Fibroblast of lung (primary cell): ENCODE data around the gene CMIP.

ENCODE experiments used
- CTCF ChIP-seq, 2 donors: IDR thresholded peaks in 1 of 2; conservative IDR thresholded peaks in 1 of 2; 1 replicate in 1 of 2; 2 replicates in 1 of 2; pipeline ENCODE4 v1.5.1; 2011 to 2012; ENCODE audit warnings: low read length in 2 of 2, control low read depth in 1 of 2, inconsistent platforms in 1 of 2, low read depth in 1 of 2, mild to moderate bottlenecking in 1 of 2
- EZH2 ChIP-seq: IDR thresholded peaks from 2 replicates; pipeline ENCODE4 v1.5.1; 2012; ENCODE audit warnings: low read length, control low read depth, mild to moderate bottlenecking; ENCODE audit errors: missing control alignments

- TF ChIP-seq CTCF (conservative IDR thresholded peaks at IDR 0.05 in 1 of 2, IDR thresholded peaks at IDR 0.05 in 1 of 2; ENCODE audit: low read depth in 1 of 2, low read length in 2 of 2): no peak
- no peak for TF ChIP-seq EZH2
Measured at GRCh38 chr16:81635063-81635937, 190.7 kb downstream of the CMIP start.
